Endothelial cell of hepatic sinusoid (primary cell): ENCODE data around the gene IFT57.
"Not testable (repeated sequence)": the region's sequence is repeated elsewhere in the genome, so short reads cannot be mapped to it uniquely, and the experiment has no call there.

Experiments
- in situ Hi-C: cut with HindIII; loops from 2 replicates; pipeline ENCODE4 v1.10.0; 2017; ENCODE audit warnings: low sequenced_read_pairs

Gene IFT57

DNA sequence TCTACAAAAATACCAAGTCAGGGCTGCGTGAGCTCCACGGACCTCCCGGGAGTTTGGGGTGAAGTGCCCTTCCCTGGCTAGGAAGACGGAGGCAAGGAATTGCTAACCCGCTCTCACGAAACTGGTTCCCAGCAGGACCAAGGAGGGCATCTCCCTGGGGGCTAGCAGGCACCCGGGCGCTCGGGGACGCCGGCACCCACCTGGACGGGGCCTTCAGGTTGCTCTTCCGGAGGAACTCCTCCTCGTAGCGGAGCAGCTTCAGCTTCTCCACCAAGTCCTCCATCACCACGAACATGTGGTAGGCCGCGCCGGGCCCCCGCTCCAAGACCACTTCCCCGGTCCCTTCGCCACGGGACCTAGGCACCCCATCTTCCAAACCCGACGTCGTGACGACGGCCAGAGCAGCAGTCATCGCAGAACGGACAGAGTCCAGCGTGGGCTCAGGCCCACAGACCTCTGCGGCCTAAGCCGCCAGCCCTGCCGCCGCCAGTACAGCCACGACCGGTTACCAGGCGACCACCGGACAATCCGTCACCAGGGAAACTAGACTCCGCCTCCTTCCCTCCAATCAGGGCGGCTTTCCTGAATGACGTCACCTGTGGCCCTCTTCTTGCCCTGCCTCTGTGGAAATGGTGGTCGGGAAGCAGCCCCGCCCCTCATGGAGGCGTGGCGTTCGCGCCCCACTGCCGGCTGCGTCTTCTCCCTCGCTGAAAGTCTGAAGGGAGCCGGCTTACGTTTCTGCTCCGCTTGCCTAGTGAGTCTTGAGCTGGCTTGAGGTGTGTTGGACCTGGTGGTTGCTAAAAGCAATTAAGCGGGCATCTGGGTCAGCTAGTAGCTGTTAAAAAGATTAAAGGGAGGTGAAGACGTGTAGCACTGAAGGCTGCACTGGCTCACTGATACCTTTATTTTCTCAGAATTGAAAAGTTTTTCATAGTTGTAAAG lies at the start of gene IFT57:
IFT57 (minus strand) TSS at position 514 of the 942 bp plus-strand sequence; CDS start at position 412, 102 bp downstream.
- in situ Hi-C loops: loop anchor here (5.0 kb wide), 1 partner anchor 90 kb away; no protein-coding TSS in a partner anchor

- in situ Hi-C loops: no loop called here
Observed at GRCh38 chr3:108271626-108272025, 49.4 kb upstream of the IFT57 start.

GRCh38 chr3:108268235-108268634 lies 46.0 kb upstream of the IFT57 start:
- in situ Hi-C loops: not testable (repeated sequence)

DNA sequence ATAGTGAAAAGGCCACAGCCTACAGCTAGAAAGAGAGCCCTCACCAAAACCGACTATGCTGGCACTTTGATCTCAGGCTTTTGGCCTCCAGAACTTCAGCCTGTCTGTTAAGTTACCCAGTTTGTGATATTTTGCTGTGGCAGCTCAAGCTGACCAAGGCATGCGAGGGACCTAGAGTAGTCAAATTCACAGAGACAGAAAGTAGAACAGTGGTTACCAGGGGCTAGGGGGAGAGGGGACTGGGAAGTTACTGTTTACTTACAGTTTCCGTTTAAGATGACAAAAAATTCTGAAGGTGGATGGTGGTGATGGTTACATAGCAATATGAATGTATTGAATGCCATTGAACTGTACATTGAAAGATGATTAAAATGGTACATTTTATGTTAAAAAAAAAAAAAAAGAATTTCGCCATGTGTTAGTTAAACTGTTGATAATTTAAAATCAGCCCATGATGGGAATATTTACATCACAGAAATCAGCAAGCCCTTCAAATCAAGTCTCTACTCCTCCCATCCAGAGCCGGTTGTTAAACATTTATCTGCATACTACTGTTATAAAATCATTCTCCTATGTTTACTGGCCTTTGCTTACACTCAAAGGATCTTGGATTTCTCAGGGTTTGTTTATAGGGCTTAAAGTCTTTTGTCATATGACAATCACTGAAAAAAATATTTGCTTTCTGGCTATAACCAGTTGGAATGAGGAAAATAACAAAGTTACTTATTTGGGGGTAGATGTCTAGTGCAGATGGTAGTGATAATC lies 42.5 kb upstream of the IFT57 start:
- in situ Hi-C loops: not testable (repeated sequence)

- in situ Hi-C loops: no loop called here
Observed at GRCh38 chr3:108255131-108255530, 32.9 kb upstream of the IFT57 start.

DNA sequence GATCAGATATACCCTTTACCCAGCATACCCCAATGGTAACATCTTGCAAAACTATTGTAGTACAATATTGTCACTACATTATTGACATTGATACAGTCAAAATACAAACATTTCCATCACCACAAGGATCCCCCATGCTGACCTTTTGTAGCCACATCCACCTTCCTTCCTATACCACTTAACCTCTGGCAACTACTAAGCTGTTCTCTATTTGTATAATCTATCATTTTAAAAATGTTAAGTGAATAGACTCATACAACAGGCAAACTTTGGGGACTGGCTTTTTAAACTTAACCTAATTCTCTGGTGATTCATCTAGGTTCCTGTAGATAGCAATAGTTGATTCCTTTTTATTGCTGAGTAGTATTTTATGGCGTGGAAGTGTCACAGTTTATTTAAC lies 29.6 kb upstream of the IFT57 start:
- in situ Hi-C loops: no loop called here

- in situ Hi-C loops: no loop called here
Observed at GRCh38 chr3:108251265-108251664, 29.0 kb upstream of the IFT57 start.

DNA sequence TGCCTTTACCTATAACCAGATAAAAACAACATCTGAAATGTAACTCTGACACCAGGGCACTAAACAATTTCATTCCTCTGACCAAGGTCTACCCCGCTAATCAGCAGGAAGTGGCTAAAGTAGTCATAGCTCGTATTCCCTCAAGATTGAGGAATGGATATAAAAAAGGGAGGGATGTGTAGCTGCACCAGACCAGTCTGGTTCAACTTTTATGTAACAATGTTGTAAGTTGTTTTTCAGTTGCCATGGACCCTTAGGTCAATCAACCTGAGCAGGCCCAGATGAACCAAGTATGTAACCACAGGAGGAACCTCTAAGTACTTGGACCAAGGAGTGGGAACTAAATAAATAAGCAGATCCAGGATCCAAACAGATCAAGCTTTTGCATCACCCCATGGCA lies 28.4 kb upstream of the IFT57 start:
- in situ Hi-C loops: no loop called here

DNA sequence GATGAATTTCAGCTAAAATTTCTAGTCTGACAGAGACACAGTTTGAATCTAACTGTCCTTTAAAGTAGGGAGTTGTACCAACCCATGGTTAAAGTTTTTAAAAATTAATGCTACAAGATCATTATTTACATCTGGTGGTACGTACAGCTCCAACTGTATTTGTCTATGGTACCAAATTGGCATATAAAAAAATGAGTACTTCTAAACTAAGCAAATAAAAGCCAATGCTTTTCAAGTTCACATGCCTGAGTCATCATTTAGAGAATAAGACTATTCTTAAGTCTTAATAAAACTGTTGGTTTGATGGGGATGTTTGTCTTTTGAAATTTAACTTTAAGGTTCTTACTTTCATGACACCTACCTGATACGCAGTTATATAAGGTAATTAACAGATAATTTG lies 21.0 kb upstream of the IFT57 start:
- in situ Hi-C loops: no loop called here

DNA sequence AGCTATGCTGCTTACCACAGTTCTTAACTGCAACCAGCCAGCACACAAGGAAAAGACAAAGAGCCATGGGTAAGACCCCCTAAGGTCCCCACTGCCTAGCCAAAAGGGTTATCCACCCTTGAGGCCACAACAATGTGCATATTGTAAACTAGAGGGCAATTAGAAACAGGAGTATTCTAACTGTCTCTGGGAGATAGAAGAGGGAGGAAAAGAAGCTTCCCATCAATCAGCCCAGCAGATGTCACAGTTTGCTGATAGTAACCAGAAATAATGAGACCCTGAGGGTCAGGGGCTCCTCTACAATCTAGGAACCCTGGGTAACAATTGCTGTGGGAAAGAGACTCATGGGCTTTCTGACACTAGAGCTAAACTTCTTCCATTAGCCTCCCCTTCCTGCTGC lies 20.6 kb upstream of the IFT57 start:
- in situ Hi-C loops: no loop called here

- in situ Hi-C loops: no loop called here
Observed at GRCh38 chr3:108241721-108242120, 19.5 kb upstream of the IFT57 start.

GRCh38 chr3:108241146-108241545 lies 18.9 kb upstream of the IFT57 start:
- in situ Hi-C loops: no loop called here

DNA sequence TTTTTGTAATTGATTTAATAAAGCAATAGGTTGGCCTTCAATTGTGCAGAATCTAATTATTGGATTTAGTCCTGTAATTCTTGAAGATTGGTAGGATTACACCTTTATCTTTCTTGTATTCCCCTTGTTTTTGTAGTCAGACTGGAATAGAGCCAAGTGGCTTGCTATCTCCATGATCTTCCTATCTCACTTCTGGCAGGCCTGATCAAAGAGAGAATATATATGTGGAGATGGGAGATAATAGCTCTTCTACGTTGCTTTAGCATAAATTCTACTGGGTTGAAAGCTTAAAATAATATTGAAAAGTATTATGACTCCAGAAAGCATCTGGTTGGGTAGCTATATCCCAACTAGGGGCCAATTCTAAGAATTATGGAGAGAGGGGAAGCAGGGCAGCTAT lies 16.9 kb upstream of the IFT57 start:
- in situ Hi-C loops: no loop called here

DNA sequence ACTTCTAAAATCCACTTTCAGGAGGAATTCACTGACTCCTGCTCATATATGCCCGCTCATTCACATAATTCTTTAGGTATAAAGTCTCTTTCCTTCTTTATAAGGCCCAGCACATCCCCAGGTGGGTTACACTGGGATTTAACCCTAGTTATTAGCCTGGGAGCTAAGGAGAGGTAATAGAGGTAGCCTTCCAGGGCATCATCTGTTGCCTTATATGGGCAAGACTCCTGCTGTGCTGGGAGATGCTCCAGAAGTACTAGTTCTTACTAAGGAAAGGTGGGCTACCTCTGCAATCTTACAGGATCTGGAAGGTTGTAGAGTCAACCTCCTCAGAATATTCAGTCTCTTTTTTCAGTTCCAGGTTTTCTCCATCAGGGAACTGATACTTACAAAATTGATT lies 13.1 kb upstream of the IFT57 start:
- in situ Hi-C loops: no loop called here

DNA sequence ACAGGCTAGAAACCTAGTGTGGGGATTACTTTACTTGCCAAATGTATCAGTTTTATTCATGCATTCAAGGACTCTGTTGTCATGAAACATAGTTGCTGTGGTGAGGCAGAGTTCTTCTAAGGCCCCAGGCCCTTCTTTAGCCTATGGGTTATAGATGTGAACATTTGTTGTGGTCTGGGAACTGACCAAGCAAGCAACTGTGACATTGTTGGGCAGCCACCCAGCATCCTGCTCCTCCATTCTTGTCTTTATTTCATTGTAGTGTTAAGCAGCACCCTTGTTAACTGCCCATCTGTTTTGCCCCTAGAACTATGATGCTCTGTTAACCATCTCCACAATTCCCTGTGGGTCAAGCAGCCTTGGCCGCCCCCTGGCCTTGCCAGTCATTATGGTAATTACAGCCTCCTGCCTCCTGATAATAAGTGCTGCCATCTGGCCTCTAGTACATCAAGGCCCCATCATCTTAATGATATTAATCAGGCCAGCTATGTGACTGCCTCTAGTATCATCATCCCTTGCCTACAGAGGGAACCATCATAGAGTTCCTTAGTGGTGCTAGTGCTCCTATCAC lies 12.2 kb upstream of the IFT57 start:
- in situ Hi-C loops: no loop called here

DNA sequence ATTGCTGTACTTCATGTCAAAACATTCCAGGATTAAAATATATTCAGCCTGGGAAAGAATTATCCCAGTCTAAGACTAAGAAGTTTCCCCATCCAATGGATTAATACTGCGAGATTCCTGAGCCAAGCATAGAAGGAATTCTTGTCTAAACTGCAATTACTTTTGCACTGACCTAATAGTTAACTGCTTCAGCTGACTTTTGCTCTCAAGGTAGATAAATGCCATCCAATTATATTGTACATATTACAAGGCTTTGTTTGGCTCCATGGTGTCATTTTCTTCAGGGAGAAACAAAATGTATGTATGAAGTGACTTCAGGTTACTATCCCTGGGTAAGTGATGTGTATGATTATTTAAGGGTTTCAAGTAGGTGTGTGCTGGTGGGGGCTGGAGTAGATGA lies 6.1 kb upstream of the IFT57 start:
- in situ Hi-C loops: no loop called here

- in situ Hi-C loops: no loop called here
Observed at GRCh38 chr3:108227131-108227530, 4.9 kb upstream of the IFT57 start.

- in situ Hi-C loops: no loop called here
Observed at GRCh38 chr3:108225221-108225620, 3.0 kb upstream of the IFT57 start.

GRCh38 chr3:108223928-108224327 lies 1.7 kb upstream of the IFT57 start:
- in situ Hi-C loops: loop anchor here (5.0 kb wide), 1 partner anchor 92 kb away; no protein-coding TSS in a partner anchor

GRCh38 chr3:108222853-108223565 lies 785 bp upstream of the IFT57 start:
- in situ Hi-C loops: loop anchor here (5.0 kb wide), 1 partner anchor 91 kb away; no protein-coding TSS in a partner anchor

DNA sequence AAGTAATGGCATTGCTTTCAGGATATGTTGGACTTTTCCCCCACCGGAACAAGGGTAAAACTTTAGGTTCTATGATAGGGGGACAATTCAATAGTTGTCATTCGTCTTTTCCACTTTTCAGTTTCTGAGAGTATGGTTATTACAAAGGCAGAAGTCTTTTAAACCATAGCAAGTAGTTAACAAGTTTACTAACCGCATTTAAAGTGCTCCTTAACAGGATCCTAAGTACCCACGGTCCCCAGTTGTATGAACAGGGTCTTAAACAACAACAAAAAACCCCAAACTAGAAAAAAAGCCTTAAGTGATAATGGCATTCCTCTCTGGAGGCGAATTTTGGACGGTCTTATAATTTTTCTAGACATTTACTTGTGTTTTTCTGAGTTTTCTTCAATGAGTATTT lies 831 bp downstream of the IFT57 start:
- in situ Hi-C loops: loop anchor here (5.0 kb wide), 1 partner anchor 89 kb away; no protein-coding TSS in a partner anchor
